Kasumi-1 (cell line): Measurements from ENCODE around the gene IRX5.

Source experiments
- DNase-seq, 2 experiments: peaks; one replicate each; lab custom pipeline; 2025; lab: John Stamatoyannopoulos, UW

IRX5 gene

DNA sequence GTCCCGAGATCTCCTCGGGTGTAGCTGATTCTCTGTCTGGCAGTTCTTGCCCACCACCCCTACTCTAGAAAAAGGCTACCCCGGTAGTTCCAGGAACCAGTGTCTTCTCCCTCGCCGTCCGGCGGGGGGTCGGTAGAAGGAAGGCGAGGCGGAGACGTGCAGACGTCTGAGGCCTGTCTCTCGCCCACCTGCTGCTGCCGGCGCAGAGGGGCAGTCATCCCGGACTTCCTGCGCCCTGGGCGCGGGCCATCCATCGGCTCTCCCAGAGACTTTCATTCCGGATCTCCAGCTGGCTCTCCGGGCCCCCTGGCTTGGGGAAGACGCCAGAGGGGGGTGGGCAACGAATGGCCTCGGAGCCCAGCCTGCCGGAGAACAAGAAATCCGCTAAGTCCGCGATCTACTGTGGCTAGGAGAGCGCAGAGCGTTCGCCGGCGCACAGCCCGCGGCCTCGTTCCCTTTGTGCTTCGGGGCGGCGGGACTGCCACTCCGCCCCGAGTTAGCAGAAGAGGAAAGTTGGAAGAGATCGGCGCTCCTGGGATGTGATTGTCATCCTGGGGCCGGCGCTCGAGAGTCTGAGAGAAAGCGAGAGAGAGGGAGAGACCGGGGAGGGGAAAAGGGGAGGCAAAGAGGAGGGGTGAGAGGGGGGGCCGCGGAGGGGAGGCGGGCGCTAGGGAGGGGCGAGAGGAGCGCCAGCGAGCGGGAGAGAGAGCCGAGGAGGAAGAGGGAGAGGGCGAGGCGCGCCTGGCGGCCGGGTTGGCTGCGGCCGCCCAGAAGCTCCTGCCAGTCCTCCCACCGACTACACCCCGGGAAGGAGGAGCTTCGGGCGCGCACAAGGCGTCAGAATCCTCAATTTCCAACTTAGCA lies at the start of gene IRX5:
TSS of gene IRX5 (plus strand) at position 861 of the 864 bp plus-strand sequence. CDS start 334 bp downstream, outside the sequence.
- peak; percentile 95 to 97 for DNase-seq

DNA sequence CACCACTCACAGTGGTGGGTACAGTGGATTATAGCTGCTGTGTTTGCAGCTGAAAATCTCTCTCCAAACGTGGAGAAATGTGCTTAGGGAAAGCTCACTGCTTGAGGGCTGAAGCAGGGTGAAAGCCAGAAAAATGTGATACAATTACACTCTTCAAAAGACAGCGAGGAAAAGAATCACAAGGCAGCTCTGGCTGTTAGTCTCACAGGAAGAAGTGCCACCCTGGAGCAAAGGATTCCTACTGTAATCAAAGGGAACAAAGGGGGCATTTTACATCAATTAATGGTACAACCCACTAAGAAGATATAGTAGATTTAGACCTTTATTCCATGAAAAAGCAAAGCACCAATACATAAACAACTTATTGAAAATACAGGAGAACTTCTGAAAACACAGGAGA lies 48.1 kb upstream of the IRX5 start:
- DNase-seq = no peak

DNA sequence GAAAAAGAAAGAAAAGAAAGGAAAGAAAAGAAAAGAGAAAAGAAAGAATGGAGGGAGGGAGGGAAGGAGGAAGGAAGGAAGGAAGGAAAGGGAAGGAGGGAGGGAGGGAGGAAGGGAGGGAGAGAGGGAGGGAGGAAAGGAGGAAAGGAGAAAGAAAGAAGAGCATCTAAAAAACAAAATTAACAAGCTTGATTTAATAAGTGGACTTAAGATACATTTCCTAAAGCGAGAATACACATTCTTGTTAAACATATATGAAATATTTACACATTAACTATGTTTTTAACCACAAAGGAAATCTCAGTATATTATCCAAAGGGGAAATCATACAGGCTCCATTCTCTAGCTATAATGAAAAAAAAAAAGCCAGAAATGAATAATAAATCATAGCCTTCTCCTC lies 47.3 kb upstream of the IRX5 start:
- DNase-seq = no peak

DNA sequence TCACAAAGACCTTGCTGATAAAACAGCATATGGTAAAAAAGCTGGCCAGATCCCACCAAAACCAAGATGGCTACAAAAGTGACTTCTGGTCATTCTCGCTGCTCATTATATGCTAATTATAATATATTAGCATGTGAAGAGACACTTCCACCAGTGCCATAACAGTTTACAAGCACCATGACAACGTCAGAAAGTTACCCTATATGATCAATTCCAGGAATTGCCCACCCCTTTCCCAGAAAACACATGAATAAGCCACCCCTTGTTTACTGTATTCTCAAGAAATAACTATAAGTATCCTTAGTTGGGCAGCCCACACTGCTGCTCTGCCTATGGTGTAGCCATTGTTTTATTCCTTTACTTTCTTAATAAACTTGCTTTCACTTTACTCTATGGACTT lies 44.6 kb upstream of the IRX5 start:
- no peak for DNase-seq

DNA sequence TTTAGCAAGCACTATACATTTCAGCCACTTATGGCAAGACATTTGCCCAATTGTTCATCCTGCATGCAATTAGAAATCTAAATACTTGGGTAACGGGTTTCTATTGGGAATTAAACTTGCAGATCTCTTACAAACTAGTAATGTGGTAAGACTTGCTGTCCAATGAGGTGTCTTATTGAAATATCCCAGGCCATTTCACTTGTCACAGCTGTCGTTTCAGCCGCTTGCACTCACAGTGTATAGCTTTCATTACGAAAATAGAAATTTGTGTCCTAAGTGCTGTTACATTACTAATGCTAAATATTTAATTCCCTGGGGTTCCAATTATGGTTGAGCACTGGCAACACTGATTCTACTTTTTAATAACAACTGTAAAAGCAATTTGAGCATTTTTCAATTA lies 40.3 kb upstream of the IRX5 start:
- no peak for DNase-seq

DNA sequence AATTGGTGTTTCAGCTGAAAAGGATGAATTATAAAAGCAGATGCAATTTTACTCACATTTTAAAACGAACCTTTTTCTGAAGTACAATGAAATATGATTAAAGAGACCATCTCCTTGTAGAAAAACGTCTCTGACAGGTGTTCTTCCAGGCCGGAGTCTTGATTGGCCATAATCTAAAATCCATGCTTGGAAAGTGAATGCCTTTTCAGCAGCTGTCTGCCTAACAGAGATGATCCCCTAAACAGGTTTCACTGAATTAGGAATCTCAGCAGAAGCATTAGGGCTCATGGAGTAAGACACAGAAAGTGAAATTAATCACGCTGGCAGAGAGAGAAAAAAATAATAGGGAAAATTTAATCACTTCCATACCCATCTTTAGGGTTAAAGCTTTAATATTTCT lies 39.3 kb upstream of the IRX5 start:
- DNase-seq = no peak

DNA sequence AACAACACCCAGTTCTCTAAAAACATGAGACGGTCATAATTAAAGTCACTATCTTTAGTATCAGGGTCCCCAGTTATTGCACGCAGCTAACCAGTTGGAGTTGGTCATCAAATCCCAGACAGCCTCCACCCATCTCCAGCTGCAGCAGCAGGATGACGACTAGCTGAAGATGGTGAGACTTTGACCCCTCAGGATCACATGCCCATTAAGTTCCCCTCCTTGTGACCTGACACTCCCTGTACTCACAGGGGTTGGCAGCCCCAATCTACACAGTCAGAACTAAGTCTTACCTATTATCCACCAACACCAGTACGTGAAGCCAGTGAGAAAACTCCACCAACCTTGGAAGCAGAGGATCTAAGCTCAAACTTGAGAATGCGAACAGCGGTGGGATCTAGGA lies 37.7 kb upstream of the IRX5 start:
- no peak for DNase-seq

DNA sequence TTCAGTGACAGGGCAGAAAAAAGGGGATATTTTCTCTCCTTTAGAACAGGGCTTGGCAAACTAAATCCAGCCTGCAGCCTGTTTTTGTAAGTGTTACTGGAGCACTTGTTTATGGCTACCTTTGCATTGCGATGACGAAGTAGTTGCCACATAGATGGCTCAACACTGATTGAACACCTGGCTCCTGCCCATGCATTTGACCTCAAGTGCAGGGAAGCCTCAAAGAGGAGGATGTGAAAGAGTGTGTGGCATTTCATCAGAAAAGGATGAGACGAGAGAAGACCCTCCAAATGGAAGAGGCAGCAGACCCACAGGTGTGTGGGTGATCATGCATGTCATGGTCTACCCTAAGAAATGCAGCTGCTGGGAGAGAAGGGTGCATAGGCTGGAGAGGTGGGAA lies 32.7 kb upstream of the IRX5 start:
- no peak for DNase-seq

DNA sequence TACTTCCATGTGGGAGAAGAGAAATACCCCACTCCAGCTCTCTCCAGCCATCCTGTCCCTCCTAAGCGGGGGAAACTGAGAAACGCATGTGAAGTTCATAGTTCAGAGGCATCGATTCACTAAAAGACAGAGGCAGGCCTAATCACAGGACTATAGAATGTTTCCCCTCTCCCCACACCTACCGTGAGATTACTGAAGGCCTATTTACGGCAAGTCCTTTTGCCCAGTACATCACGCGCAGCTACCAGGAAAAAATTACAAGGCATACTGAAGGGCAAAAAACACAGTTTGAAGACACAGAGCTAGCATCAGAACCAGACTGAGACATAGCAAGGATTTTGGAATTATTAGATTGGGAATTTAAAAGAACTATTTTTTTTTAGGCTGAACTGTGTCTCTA lies 29.1 kb upstream of the IRX5 start:
- DNase-seq = no peak

DNA sequence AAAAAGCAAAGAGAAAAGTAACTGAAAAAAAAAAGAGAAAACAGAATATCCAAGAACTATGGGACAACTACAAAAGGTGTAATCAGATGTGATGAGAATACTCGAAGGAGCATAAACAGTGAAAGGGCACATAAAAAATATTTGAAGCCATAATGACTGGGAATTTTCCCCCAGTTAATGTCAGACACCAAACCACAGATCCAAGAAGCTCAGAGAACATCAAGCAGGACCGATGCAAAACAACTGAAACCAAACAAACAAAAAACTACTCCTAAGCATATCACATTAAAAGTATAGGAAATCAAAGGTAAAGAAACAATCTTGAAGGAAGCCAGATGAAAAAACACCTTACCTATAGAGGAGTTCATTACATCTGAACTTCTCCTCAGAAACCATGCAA lies 27.6 kb upstream of the IRX5 start:
- no peak for DNase-seq

DNA sequence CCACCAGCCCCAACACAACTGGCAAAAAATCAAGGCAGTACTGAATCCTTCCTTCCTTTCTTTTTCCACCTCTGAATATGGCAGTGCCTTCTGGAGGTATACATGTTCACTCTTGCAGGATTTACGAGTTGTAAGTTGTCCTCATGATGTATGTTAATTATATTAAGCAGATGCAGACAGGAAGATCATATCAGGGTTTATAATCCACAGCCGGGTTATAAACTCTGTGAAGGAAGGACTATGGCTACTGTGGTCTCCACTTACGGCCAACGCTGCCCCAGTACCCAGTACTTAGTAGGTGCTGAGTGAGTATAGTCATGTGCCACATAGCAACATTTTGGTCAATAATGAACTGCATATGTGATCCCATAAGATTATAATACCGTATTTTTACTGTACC lies 19.6 kb upstream of the IRX5 start:
- DNase-seq = no peak

DNA sequence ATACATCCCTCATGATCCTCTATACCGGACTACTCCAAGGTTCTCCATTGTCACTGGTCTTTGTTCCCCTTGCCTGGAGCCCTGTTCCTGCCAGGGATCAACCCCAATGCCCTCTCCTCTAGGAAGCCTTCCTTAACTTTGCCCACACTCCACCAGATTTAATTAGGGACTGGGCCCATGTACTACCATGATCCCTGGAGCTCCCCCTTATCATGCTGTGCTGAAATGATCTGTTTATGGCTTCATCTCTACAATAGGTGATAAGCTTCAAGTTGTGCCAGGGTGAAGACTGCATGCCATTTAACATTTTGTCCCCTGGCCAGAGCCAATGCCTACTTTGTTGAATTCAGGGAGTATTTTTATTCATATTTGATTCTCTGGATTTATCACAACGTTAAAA lies 17.9 kb upstream of the IRX5 start:
- no peak for DNase-seq

DNA sequence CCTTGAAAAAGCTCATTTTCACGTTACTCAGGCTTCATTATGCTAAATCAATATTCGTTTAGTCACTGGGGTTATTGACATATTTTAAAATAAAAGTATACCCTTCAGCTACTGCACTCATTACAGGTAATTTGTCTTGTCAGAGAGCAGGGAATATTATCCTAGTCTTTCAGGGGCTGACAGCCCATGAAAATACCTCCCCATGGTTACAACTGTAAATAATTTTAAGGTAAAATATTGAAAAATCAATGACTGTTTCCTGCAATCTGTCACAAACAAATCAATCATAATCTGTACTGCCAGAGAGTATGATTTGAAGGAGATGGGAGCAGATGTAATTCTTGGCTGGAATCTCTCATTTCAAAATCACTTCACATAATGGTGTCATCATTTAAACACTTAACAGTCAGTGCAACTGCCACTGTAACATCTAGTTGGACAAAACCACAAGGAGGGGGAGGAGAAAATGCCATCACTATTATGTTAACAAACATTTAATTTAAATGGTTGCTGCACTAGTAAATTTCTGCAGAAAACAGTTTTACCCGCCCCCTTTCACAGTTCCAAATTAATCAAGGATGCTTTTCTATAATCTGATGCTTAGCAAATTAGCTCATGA lies 9.3 kb upstream of the IRX5 start:
- peak; percentile 15 to 18 for DNase-seq

DNA sequence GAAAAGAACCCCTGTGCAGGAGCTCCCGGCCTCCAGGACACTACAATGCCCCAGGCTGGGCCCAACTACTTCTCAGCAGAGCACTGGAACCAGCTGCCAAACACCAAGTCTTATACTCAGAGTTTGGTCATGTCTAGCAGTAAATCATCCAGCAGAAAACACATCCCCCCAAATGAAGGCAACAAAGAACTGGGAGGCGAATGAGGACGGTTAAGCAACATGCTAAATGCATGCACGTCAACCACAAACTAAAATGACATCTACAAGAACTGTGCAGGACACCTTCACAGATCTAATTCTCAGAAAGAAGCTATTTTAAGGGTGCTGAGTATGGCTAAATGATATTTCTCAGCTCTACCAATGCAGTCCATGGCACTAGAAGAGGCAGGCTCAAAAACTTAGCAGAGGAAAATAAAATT lies 7.6 kb upstream of the IRX5 start:
- DNase-seq = peak; percentile 49 to 51

DNA sequence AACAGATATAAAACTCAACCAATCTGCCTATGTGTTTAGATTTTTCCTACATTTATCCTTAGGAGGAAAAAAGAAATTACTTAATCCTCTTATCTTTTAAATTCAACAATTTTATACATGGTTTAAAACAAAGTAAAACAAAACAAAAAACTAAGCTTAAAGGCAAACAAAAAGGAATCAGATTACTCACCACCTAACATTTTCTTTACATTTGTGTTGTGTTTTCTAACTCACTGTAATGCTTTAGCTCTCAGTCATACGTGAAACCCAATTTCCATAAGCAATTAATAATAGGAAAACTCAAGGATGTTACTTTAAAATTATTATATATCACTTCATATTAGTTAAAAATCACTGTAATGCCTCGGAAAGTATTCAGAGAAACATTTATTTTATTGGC lies 6.7 kb upstream of the IRX5 start:
- no peak for DNase-seq

DNA sequence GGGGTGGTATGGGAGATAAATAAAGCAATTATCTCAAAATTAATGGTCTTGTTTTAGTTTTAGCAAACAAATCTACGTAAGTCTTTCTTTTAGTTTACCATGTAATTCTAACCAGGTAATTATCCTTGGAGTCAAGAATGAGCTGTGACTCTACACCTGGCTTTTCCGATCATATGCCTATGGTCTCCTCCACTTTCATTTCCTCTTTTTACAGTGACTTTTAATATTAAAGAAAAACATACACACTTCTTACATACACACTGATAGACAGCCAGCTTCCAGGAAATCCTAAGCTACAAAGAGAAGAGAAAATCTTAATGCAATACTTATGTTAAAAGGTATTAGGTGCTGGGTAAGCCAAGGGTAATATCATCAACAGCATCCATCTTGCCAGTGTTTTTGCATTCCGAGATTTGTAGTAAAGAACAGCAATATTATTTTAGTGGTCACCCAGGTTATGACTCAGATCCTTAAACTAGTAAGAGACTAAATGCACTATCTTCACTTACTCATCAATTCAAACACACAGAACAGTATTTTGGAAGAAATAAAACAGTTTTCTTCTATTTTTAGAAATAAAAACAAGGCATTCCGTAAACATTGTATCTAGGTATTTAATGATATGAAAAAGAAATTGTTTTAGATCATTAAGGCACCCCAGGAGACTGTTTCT lies 4.4 kb upstream of the IRX5 start:
- DNase-seq = peak; percentile 32 to 42

DNA sequence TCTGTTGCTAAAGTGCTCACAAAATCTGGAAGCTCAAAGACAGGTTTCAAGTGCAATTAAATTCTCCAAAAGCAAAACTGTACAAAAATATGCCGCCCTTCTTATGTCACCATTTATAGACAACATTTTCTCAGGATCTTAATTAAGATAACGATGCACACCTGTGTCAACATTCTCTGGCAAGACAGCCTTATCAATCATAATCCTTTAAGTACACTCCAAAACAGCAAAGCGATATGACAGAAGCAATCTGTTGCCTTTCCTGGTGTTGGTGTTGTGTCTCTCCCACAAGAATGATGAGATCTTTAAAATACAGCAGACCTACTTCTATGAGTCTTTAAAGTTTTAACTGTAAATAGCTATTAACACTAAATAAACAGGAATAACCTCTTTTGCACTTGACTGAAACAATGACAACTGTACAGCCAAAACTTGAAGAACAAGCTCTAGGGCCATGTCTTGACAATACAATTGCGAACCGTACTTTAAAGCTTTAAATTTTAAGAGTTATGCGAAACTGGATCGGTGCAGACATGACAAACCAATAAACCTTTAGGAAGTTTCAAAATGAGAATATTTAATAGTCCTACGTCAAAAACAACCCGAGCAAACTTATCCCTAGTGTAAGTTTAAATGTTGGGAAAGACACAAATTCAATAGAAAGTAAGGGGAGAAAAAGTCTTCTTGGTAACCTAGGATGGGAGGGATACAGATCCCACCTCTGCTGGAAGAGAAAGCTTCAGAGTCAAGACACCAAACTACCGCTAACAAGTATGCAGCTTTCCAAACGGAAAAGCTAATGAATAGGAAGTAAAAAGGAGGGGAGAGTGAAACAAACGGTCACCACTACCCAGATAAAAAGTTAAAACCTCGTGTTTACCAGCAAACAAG lies 3.3 kb upstream of the IRX5 start:
- peak; percentile 55 to 68 for DNase-seq

DNA sequence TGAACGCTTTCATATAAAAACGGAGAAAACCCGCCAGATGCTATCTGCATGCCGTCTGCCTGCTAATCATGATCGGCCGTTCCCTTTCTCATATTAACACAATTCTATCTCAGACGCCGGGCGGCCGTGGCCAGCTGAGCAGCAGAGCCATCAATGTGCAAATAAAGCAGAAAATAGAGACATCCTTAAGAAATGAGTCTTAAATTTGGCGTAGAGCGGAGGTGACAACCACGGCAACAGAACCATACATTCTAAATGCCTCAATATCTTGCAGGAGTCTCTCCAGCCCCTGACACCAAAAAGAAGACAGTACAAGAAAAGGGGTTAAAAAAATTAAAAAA lies 2.7 kb upstream of the IRX5 start:
- DNase-seq = peak; percentile 55 to 68

DNA sequence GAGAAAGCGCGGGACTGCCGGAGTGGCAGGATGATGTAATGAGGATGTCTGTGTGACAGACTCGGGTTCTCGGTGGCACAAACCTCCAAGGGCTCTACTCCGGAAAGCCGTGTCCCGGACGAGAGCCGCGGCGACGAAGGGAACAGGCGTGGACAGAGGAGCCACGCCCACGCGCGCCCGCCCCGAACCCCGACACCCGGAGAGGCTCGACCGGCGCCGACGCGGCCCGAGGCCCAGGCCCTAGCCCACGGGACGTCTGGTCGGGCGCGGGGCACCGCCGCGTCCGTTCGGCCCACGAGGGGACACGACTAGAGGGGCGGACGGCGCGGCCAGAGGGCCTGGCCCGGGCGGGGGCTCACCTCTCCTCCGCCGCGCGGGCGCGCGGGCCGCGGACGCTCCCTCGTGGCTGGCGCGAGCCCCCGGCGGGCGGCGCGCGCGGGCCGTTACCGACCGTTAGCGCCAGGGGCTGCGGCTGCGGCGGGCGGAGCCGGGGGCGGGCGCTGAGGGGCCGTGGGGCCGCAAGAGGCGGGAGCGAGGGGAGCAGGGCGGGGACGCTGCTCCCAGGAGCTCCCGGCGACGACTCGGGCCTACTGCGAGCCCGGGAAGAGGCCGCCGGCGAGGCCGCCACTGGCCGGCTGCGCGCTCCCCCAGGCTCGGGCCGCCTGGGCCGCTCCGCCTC lies 2.1 kb upstream of the IRX5 start:
- peak; percentile 80 to 84 for DNase-seq

DNA sequence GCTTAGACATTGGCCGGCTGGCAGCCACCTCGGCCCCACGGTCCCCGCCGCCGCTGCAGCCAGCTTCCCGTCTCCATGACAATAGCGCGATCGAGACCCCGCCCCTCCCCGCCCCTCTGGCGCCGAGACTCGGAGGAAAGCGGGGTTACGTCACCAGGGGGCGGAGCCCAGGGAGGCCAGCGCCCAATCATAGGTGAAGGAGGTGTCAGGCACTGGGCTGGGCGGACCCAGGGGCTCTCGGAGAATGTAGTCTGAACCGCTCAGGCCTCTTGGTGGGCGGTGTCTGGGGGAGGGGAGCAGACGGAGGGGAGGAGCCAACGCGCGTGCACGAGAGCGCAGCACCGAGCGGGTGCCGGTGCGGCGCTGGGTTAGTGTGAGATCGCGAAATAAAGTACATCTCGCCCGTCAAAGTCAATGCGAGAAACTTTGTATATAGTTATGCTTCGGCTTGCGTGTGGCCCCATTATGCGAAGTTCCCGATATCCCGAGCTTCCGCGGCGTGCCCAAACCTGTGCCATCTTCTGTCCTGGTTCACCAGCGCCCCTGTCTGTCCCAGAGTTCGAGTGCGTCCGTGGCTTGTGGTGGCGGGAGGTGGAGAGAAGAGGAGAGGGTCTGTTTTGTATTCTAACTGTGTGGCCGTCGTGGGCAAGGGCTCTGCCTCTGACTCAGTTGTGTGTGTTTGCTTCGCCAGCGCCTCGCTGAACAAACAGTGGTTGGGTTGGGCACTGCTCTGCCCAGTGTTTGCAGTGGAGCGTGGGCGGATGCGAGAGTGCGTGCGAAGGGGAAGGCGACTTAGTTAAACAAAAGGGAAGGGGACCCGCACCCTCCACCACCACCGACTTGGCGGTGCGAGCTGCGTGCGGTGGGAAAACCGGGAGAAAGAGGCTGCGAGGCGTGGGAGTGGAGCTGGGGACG lies 1.3 kb upstream of the IRX5 start:
- DNase-seq = peak; percentile 97 to 98

DNA sequence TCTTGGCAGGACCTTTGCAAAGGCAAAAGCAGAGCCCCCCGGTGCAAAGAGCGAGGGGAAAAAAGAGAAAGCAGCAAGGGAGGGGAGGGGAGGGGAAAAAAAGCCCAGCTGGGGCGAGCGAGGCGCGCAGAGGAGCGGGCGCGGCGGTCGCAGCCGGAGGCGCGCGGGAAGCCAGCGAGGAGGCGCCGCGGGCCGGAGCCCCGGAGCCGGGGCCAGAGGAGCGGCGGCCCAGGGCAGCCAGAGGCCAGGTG lies 129 bp downstream of the IRX5 start:
- no peak for DNase-seq
